ENCODE results near the gene RAMP1.

GRCh38 chr2:237895544-237896506, 36.4 kb downstream of the RAMP1 start:
- TF ChIP-seq EZH2 (IDR thresholded peaks at IDR 0.05; ENCODE audit: borderline replicate concordance, insufficient read depth, low read depth, low read length, poor library complexity, severe bottlenecking) (no peak), CTCF (IDR thresholded peaks at IDR 0.05) (no peak)

All from B cell (primary cell).